Measurements from ENCODE around the gene SKOR1.

SKOR1 gene, protein sequence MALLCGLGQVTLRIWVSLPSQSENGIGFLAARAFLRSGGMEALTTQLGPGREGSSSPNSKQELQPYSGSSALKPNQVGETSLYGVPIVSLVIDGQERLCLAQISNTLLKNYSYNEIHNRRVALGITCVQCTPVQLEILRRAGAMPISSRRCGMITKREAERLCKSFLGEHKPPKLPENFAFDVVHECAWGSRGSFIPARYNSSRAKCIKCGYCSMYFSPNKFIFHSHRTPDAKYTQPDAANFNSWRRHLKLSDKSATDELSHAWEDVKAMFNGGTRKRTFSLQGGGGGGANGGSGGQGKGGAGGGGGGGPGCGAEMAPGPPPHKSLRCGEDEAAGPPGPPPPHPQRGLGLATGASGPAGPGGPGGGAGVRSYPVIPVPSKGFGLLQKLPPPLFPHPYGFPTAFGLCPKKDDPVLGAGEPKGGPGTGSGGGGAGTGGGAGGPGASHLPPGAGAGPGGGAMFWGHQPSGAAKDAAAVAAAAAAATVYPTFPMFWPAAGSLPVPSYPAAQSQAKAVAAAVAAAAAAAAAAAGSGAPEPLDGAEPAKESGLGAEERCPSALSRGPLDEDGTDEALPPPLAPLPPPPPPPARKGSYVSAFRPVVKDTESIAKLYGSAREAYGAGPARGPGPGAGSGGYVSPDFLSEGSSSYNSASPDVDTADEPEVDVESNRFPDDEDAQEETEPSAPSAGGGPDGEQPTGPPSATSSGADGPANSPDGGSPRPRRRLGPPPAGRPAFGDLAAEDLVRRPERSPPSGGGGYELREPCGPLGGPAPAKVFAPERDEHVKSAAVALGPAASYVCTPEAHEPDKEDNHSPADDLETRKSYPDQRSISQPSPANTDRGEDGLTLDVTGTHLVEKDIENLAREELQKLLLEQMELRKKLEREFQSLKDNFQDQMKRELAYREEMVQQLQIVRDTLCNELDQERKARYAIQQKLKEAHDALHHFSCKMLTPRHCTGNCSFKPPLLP

DNA sequence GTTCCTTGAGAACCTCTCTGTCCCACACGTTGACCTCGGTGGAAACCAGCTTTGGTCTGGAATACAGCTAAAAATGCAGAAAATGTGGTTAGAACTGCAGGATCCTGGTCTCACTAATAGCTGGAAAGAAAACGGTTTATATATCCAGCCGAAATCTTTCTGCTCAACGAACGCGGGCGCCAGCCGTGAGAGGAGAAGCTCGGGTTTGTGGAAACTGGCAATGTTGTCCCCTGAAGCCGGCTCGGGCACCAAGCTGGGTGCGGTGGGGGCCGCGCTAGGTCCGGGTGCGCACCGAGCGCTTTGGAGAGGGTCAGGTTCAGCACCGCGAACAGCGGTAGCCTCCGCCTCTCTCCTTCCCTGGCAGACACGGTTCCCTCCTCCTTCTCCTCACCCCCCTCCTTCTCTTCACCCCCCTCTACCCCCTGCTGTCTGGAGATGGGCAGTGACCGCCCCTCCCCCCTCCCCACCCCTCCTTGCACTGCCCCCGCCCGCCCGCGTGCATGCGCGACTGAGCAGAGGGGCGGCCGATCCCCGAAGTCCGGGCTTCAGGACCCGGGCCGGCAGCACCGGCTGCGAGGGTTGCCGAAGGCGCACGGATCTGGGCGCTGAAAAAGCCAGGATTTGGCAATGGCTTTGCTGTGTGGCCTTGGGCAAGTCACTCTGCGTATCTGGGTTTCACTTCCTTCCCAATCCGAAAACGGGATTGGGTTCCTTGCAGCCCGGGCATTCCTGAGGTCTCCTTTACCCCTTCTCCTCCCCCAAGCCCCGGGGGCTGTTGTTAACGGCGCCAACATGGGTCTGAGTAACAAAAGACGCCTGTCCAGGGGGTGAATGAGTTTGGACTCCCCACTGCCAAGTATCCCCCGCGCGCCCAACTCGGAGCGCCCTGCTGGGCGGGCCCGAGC lies at the start of gene SKOR1:
Gene SKOR1 (plus strand): TSS at position 534 of the 905 bp plus-strand sequence. CDS start 94 bp downstream, at position 628.
- no peak for DNase-seq

DNA sequence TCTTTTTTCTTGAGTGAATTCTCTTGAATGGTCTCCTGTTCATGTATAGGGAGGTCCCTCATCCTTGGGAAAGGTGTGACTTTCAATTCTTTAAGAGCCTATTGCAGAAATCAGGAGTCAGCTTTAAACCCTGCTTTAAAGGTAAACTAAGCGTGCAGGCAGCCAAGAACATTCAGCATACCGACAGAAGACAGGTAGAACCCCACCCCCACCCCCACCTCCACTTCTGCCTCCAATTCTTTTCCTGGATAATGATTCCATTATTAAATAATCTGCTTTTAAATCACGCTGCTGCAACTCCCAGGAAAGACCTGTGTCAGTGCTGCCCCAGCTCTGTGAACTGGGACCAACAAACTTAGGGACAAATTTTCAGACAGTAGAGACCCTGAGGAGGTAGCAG lies 49.3 kb upstream of the SKOR1 start:
- no peak for DNase-seq

DNA sequence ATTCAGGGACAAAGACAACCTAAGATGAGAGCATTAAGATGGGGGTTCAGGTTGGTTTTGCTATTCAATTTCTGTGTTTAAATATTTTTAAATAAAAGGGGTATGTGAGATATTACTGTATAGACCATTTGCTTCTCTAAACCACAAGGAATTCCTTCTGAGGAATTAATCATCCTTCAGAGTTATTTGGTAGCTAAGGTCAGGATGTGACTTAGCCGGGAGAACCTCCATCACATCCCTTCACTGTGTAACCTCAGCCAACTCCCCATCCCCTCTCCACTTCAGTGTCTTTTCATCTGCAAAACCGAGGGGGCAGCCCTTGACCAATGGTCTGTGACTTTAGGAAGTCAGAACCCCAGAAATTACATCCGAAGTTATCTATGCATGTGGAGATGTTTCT lies 48.7 kb upstream of the SKOR1 start:
- DNase-seq: no peak

DNA sequence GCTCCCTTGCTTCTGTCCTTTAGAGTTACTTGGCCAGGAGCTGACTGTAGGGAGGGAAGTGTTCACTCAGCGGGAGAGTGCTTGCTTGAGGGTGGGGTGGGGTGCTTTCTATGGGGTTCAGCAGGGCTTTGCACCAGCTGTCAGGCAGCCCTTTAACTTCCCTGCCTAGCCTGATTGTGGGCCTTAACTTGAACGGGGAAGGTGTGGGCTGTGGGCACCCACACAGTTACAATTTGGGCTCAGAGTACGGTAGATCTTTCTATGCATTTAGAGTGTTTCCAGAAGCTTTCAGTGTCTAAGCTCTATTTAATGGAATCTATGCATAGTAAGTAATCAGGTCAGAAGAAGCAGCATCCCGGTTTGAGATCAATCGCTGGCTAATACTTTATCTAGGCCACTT lies 48.2 kb upstream of the SKOR1 start:
- no peak for DNase-seq

DNA sequence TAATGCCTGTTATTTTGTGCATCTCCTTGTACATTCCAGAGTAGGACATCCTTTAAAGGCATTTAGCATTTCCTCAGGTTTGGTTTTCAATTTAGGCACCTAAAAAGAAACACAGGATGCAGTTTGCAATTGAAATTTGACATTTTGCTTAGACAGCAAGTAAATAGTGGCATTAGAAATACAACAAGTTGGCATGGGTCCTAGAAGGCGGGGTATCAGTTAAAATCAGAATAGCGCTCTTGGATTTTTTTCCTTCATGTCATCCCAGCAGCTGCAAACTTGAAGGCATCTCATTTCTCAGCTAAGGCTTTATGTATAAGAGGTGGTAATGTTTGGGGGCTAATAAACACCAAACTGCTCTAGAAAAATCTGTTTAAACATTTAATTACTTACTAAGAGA lies 47.5 kb upstream of the SKOR1 start:
- DNase-seq: no peak

DNA sequence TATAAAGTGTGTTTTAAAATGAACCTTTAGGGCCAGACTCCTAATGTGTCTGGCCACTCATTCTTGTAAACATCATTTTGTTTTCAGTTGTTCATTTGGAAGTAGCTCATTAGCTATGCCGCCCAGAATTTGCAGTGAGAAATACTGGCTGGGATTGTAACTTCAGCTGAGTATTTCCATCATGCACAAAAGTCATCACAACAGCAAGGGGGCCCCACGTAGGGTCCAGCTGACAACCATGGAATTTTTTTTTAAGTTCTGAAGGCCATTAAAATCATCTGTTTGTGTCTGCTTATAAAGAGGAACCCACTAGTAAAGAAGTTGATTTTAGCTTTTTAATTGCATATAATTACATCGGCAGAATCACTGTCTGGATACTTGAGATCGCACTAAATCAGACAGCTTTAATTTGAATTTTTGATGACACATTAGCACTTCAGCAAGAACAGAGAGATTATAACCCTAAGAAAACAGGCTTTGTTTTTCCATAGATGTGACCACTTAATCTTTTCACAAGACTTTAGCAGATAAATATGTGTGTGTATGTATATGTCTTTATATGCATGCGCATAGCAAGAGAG lies 46.3 kb upstream of the SKOR1 start:
- no peak for DNase-seq

DNA sequence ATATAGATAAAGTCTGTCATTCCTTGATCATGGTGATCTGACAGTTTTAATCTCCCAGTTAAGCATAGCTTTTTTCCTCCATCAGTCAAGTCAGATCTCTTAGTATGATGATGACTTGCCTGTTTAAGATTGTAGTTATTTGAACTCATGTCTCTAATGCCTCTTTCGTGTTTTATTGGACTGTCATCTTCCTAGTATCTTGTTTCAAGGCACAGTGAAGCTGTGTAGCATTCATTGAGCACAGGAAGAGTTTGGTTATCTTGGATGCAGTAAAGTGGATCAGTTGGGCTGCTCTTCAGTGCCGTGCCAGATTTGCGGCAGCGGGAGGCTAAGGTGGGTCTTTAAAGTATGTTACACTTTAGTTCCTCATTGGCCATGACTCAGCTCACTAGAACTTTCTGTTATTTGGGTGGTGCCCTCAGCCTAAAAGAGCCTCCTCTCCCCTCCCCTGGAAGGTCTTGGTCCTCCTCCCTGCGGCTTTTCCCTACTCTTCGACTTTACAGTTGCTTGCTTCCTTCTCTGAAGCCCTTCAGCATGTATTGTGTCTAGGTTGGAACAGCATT lies 45.7 kb upstream of the SKOR1 start:
- DNase-seq: no peak

DNA sequence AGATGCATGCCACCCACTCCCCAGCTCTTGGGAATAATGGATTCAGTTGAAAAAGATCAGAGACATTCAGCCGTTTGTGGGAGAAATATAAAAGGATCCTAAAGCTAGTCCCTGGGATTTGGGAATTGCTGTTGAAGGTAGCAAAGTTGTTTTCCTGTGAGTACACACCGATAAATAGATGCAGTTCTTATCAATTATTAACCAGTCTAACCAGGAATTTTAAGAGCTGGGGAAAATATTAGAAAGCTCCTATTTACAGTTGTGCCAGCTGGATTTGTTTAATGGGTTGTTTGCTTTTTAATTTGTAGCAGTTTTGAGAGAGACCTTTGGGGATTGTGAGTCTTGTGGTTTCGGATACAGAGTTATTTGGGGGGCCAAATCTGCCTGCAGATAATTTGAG lies 44.2 kb upstream of the SKOR1 start:
- DNase-seq: no peak

DNA sequence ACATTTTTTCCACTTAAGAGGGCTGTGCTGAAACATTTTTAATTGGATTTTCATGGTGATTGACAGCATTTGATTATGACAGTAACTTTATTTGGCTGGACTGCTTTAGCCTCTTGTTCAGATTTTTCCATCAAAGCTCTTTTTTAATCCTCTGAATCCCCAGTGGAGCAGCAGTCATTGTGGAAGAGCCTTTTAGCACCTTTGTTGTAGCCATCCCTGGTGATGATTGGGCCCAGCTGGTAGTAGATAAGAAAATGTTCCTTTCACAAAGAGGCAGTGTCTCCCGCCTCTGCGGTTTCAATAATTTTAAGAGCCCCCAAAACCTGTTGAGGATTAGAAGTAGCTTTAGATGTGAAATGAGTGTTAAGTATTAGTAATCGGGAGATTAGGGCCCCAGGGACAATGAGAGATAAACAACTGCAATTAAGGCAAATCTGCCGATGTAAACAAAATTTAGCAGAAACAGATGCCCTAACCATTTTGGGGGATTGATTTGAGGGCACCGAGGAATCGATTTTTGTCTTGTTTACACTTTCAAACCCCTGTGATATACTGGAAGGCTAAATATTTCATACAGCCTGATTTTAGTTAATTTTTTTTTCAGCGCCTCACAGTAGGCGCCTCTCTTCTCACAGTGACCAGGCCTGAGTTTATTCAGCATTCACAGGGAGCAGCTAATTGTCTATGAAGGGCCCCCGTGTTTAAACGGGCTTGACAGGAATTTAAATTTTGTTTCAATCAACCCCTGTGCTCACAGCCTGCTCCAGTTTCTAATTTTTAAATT lies 43.2 kb upstream of the SKOR1 start:
- no peak for DNase-seq

DNA sequence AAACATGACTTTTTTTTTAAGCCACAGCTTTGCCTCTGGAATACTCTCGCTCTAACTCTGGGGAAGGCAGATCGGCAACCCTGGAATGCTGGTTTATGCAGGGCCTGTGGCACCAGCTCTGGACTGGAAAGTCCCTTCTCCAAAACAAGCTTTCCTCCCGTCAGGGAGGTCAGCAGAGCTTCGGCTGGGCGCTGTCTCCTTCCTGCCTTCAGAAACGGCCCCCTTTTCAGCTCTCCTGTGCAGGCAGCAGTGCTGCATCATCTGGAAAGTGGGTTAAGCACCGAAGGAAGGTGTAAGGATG lies 42.7 kb upstream of the SKOR1 start:
- no peak for DNase-seq

DNA sequence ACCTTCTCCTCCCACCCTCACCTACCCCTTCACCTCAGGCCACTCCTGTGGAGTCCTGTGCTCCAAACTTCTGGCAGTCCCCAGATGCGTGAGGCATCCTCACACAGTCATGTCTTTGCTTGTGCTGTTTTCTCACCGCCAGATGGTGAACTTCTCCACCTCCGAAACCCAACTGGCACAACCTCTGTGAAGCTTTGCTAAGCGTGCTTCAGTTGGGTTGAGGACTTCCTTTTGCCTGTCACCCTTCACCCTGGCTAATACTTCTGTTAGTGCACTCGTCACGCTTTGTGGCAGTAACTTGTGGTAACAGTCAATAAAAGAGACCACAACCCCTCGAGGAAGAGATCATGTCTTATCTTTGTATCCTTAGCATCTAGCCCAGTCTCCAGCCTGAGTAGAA lies 42.0 kb upstream of the SKOR1 start:
- DNase-seq: no peak

DNA sequence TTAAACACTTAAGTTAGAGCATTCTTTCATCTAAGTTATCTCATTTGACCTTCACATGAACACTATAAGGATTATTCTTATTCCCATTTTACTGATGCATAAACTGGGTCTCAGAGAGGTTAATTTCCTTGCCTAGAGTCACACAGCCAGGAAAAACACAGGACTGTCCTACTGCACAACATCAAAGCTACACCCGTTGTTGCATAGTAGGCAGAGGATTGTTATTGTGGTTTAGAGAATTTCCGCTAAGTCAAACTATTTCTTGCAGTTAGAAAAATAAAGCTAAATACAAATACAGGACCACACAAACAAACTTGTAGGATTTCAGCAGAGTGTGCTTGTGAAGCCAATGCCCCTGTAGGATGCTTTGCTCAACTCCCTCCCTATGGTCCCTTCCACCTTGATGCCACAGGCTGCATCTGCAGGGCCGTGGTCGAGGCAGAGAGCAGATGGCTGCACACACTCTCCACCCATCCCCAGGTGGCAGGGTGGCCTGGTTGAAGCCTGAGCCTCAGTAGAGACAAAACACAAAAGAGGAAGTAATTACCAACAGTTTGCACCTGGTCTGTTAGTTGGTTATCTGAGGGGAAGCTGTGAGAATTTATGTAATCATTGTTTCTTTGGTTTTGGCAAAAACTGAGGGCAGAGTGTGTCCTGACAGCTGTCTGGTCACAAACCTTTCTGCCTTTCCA lies 41.1 kb upstream of the SKOR1 start:
- DNase-seq: no peak

DNA sequence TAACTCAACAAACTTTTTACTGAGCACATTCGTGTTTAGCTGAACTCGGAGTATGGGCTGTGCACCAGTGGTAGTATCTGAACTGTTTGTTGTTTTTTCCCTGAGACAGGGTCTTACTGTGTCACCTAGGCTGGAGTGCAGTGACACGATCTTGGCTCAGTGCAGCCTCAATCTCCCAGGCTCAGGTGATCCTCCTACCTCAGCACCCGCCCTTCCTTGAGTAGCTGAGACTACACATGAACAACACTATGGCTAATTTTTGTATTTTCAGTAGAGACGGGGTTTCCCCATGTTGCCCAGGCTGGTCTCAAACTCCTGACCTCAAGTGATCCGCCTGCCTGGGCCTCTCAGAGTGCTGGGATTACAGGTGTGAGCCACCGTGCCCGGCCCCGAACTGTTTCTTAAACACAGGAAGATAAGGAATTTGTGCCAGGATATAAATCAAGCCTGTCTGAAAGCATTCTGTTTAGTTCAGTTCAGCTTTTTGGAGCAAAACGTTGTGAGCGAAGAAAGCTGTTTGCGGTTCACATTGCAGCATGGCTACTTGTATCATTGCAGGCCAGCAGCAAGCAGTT lies 40.4 kb upstream of the SKOR1 start:
- DNase-seq: no peak

DNA sequence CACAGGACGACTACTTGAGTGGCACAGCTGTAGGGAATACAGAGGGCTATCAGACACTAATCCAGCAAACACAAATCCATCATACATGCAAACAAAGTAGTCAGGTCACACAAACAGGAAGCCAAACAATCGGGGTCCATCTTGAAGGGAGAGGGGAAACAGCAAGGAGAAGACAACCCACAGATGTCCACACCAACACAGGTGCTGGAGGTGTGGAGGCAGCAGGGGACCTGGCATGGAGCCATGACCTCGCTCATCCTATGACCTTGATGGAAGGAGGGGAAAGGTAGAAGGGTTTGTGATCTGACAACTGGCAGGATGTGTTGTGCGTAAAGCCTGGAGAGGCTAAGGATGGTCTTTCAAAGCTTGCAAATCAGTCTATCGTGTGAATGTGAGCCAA lies 39.9 kb upstream of the SKOR1 start:
- DNase-seq: no peak

DNA sequence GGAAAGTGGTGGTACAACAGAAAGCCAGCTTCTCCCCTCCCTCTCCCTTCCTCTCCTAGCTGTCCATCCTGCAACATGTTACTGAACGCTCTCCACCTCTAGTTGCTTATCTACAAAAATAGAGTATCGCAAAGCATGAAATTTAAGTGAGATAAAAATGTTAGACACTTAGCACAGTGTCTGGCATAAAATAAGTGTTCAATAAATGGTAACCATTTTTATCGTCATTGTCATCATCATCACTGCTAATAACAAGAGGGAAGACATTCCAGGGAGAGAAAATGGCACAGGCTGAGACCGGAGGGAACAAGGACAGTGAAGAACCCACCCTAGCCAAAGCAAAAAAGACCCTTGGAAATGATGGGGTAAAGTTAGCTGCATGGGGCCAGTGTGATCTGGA lies 38.7 kb upstream of the SKOR1 start:
- no peak for DNase-seq

DNA sequence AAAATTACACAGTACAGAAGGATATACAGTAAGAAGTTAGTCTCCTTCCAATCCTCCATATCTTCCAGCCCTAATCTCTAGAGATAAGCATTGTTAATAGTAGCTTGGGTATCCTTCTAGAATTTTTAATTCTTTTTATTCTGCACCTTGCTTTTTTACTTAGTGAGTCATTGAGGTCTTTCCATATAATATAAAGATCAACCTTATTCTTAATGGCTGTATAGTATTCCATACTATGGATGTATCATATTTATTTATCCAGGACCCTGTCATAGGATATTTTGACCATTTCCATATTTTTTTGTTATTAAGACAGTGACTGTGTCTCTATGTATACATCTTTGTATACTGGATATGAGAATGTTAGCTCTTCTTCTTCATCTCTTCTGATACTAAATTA lies 36.3 kb upstream of the SKOR1 start:
- no peak for DNase-seq

DNA sequence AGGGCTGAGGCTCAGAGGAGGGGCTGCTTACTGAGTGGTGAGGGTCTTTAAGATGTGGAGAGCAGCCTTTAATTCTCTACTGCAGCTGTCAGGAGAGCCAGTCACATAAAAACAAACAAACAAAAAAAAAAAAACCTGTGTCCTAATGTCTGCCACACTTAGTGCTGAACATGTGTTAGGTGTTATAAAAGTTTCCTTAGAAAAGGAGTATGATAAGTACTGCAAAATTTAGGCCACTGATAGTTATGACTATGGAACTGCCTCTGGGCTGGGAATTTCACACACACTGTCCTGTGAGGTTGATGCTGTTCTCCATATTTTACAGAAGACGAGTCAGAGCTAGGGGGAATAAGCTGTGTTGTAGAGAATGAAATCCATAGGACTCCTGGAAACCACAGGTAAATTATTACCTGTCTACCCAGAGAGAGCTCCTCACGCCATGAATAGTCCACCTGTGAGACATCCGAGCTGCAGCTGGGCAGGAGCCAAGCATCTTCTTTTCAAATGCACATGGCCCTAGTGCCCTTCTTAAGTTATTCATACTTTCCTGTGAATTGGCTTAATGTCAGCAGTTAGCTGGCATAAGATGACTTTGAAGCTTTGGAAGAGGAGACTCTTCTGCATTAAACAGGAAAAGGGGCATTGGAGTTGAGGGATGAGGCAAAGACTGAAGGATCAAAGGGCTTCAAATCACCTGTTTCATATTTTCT lies 34.5 kb upstream of the SKOR1 start:
- DNase-seq: peak; percentile 7

DNA sequence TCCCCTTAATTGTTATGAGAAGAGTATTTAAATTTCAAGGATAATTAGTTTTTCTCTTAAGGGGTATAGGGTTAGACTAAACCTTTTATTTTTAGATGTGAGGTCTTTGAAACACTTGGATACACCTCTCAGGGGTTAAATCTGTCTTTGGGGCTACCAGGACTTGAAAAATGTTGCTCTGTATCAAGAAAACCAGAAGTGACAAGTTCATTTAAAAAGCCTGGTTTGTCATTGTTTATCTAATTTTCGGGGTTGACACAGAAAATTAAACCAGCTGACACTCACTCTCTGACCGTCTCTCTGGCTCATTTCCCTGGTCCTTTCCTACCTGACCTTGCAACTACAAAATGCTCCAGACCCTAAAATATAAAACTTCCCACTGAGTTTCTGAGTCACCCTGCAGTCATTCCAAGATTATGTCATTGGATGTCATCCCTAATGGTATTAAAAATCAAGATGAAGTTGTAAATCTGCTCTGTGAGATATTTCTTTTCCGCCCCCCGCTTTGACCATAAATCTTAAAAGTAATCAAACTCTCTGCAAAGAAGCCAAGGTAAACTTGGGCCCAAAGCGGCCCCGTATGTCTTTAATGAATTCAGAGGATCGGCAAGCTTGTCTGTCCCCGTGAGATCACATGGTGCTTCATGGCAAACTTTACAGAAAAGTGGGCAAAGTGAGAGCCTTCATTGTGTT lies 32.9 kb upstream of the SKOR1 start:
- no peak for DNase-seq
